ENCODE measurements around the gene KICS2. TPM values are rescaled to one million over a fixed set of nuclear protein-coding genes. Genes with fewer than 3 reads are reported as not detected.

KICS2 gene
- total RNA-seq, 4 donors from 2014 or later: 4.5 to 8.8 (median 6.4) TPM

- H3K27me3 ChIP-seq: no peaks in the 10 kb centered on the region
- H3K36me3 ChIP-seq: peaks cover 9 to 14% (median 12%) of the 10 kb centered on the region in 4 donors
- intact Hi-C loops (cut with DNase I): no loop called here
- H3K9me3 ChIP-seq: no peaks in the 10 kb centered on the region
- H3K4me3 ChIP-seq: no peak overlapping the region
- DNase-seq (ENCODE audit: extremely low spot score): no peak
- no peak overlapping the region for H3K27ac ChIP-seq (replicated peaks in 1 of 4)
- 85% methylated on average over 7 of the region's 7 CpGs for WGBS
- TF ChIP-seq CTCF (IDR thresholded peaks at IDR 0.05) (no peak), EP300 (IDR thresholded peaks at IDR 0.05) (no peak), POLR2AphosphoS5 (IDR thresholded peaks at IDR 0.05) (no peak), POLR2A (IDR thresholded peaks at IDR 0.05; ENCODE audit: low read depth) (no peak)
- no peaks in the 10 kb centered on the region for H3K4me1 ChIP-seq
These were observed 27.6 kb downstream of the KICS2 start for GRCh38 chr12:64194333-64195149.

DNA sequence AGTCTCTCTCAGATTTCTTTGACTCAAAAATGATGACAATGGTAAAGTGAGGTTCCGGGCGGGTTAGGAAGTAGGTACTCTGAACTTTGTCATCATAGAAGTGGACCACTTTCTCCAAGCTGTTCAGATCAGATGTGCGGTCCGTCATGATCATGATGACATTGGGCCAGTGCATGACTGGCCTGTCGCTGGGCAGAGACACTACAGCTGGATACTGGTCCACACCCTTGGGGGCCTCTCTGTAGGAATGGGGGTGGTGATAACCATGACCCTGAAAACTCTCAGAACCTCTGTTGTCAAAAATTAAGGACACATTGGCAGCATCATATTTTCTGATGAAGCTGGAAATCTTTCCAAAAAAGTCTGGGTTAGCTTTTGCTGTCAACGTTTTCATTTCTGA, 28.2 kb downstream of the KICS2 start:
- Histone ChIP-seq H3K36me3 (peaks cover 9 to 14% (median 12%) of the 10 kb centered on the region in 4 donors), H3K4me3 (no peak overlapping the region), H3K4me1 (no peaks in the 10 kb centered on the region), H3K9me3 (no peaks in the 10 kb centered on the region), H3K27me3 (no peaks in the 10 kb centered on the region), H3K27ac (replicated peaks in 1 of 4) (no peak overlapping the region)
- intact Hi-C loops (cut with DNase I): no loop called here
- DNase-seq (ENCODE audit: extremely low spot score): no peak
- 94% methylated on average over 6 of the region's 6 CpGs for WGBS
- TF ChIP-seq POLR2AphosphoS5 (IDR thresholded peaks at IDR 0.05) (no peak), CTCF (IDR thresholded peaks at IDR 0.05) (no peak), POLR2A (IDR thresholded peaks at IDR 0.05; ENCODE audit: low read depth) (no peak), EP300 (IDR thresholded peaks at IDR 0.05) (no peak)

GRCh38 chr12:64192644-64193444, 29.3 kb downstream of the KICS2 start:
- Histone ChIP-seq H3K27ac (replicated peaks in 1 of 4) (no peak overlapping the region), H3K36me3 (peaks cover 9 to 14% (median 12%) of the 10 kb centered on the region in 4 donors), H3K4me3 (no peak overlapping the region), H3K4me1 (no peaks in the 10 kb centered on the region), H3K27me3 (no peaks in the 10 kb centered on the region), H3K9me3 (no peaks in the 10 kb centered on the region)
- 88% methylated on average over 7 of the region's 7 CpGs for WGBS
- TF ChIP-seq POLR2A (IDR thresholded peaks at IDR 0.05; ENCODE audit: low read depth): no peak
- TF ChIP-seq CTCF (IDR thresholded peaks at IDR 0.05): no peak
- TF ChIP-seq EP300 (IDR thresholded peaks at IDR 0.05): no peak
- TF ChIP-seq POLR2AphosphoS5 (IDR thresholded peaks at IDR 0.05): no peak
- intact Hi-C loops (cut with DNase I): no loop called here
- DNase-seq (ENCODE audit: extremely low spot score): no peak

DNA sequence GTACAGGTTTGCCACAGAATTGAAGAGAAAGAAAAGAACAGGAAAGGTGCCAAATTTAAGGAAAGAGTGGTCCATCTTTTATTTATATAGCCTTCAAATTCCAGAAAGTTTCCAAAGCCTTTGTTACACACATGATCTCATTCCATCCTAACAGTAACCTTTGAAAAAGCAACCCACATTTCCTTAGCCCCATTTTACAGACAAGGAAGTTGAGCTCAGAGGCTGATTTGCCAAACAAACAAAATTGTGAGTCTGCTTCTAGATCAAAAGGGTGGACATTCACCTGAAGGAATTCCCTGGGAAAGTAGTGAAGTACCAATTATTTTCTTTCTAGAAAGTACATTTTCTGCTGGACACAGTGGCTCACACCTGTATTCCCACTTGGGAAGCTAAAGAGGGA, 32.0 kb downstream of the KICS2 start:
- Histone ChIP-seq H3K4me3 (no peak overlapping the region), H3K27me3 (no peaks in the 10 kb centered on the region), H3K36me3 (peaks cover 9 to 14% (median 12%) of the 10 kb centered on the region in 4 donors), H3K4me1 (no peaks in the 10 kb centered on the region), H3K27ac (replicated peaks in 1 of 4) (no peak overlapping the region), H3K9me3 (no peaks in the 10 kb centered on the region)
- no peak for TF ChIP-seq POLR2A (IDR thresholded peaks at IDR 0.05; ENCODE audit: low read depth)
- no peak for TF ChIP-seq CTCF (IDR thresholded peaks at IDR 0.05)
- no peak for TF ChIP-seq EP300 (IDR thresholded peaks at IDR 0.05)
- intact Hi-C loops (cut with DNase I): no loop called here
- no peak for DNase-seq (ENCODE audit: extremely low spot score)
